NCI-H1048 (cell line): ENCODE measurements around the gene GRK5.

Experiments used
- DNase-seq: peaks from one replicate; lab custom pipeline; 2025; lab: John Stamatoyannopoulos, UW

GRK5 gene

GRCh38 chr10:119198438-119198837, 8.9 kb upstream of the GRK5 start:
- DNase-seq: no peak

- DNase-seq: no peak
These were observed 8.0 kb upstream of the GRK5 start for GRCh38 chr10:119199231-119199992.

GRCh38 chr10:119201233-119201632, 6.1 kb upstream of the GRK5 start:
- DNase-seq: no peak

- no peak for DNase-seq
These were observed 4.4 kb upstream of the GRK5 start for GRCh38 chr10:119203006-119203405.

- DNase-seq: no peak
These were observed 1.3 kb upstream of the GRK5 start for GRCh38 chr10:119205894-119206602.

GRCh38 chr10:119206603-119207365, 587 bp upstream of the GRK5 start:
- no peak for DNase-seq

GRCh38 chr10:119207713-119208552, 562 bp downstream of the GRK5 start:
- DNase-seq: no peak

- no peak for DNase-seq
These were observed 1.2 kb downstream of the GRK5 start for GRCh38 chr10:119208553-119208940.

GRCh38 chr10:119209035-119209735, 1.8 kb downstream of the GRK5 start:
- peak; percentile 15 for DNase-seq

- DNase-seq: no peak
These were observed 2.5 kb downstream of the GRK5 start for GRCh38 chr10:119209736-119210355.

- no peak for DNase-seq
These were observed 3.3 kb downstream of the GRK5 start for GRCh38 chr10:119210633-119211032.

- DNase-seq: no peak
These were observed 3.8 kb downstream of the GRK5 start for GRCh38 chr10:119211176-119211575.

- no peak for DNase-seq
These were observed 4.5 kb downstream of the GRK5 start for GRCh38 chr10:119211625-119212441.

GRCh38 chr10:119215371-119215770, 8.0 kb downstream of the GRK5 start:
- DNase-seq: no peak

- no peak for DNase-seq
These were observed 8.8 kb downstream of the GRK5 start for GRCh38 chr10:119216127-119216526.

GRCh38 chr10:119217401-119217800, 10.0 kb downstream of the GRK5 start:
- DNase-seq: no peak

- no peak for DNase-seq
These were observed 10.7 kb downstream of the GRK5 start for GRCh38 chr10:119217991-119218490.

GRCh38 chr10:119219871-119220270, 12.5 kb downstream of the GRK5 start:
- DNase-seq: no peak

- DNase-seq: no peak
These were observed 13.8 kb downstream of the GRK5 start for GRCh38 chr10:119221201-119221600.

- DNase-seq: no peak
These were observed 14.3 kb downstream of the GRK5 start for GRCh38 chr10:119221666-119222065.
